HG03520 (cell line): ENCODE measurements around the gene ABHD15.
A peak's percentile ranks its signal among the peaks of the same experiment; 100 is the strongest.

Source experiments
- ATAC-seq: cut with Tn5 transposase; IDR thresholded peaks from one replicate; pipeline ENCODE4 v1.9.1; 2021; ENCODE audit warnings: mild to moderate bottlenecking, moderate library complexity; ENCODE audit not compliant: unreplicated experiment

ABHD15 gene, protein sequence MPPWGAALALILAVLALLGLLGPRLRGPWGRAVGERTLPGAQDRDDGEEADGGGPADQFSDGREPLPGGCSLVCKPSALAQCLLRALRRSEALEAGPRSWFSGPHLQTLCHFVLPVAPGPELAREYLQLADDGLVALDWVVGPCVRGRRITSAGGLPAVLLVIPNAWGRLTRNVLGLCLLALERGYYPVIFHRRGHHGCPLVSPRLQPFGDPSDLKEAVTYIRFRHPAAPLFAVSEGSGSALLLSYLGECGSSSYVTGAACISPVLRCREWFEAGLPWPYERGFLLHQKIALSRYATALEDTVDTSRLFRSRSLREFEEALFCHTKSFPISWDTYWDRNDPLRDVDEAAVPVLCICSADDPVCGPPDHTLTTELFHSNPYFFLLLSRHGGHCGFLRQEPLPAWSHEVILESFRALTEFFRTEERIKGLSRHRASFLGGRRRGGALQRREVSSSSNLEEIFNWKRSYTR

DNA sequence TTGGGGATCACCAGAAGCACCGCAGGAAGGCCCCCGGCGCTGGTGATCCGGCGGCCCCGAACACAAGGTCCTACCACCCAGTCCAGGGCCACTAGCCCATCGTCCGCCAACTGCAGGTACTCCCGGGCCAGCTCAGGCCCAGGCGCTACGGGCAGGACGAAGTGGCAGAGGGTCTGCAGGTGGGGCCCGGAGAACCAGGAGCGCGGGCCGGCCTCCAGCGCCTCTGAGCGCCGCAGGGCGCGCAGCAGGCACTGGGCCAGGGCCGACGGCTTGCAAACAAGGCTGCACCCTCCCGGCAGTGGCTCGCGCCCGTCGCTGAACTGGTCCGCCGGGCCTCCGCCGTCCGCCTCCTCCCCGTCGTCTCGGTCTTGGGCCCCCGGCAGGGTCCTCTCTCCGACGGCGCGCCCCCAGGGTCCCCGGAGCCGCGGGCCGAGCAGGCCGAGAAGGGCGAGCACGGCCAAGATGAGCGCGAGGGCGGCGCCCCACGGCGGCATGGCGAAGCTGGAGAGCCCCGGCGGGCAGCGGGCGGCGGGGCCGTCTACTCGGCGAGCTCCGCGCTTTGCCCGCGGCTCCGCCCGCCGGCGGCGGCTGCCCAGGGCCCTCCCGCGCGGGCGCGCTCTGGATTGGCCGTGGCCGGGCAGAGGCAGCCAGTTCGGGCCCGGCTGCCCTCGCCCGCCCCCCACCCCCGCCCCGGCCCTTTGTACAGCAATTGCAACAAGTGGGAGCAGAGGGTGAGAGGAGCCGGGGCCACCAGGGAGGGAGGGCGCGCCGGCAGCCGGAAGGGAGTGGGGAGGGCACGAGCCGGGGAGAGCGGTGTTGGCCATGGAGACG is at the start of gene ABHD15:
TSS of gene ABHD15 (minus strand) at position 565 of the 831 bp plus-strand sequence. CDS start at position 494, 71 bp downstream.
- ATAC-seq = no peak

DNA sequence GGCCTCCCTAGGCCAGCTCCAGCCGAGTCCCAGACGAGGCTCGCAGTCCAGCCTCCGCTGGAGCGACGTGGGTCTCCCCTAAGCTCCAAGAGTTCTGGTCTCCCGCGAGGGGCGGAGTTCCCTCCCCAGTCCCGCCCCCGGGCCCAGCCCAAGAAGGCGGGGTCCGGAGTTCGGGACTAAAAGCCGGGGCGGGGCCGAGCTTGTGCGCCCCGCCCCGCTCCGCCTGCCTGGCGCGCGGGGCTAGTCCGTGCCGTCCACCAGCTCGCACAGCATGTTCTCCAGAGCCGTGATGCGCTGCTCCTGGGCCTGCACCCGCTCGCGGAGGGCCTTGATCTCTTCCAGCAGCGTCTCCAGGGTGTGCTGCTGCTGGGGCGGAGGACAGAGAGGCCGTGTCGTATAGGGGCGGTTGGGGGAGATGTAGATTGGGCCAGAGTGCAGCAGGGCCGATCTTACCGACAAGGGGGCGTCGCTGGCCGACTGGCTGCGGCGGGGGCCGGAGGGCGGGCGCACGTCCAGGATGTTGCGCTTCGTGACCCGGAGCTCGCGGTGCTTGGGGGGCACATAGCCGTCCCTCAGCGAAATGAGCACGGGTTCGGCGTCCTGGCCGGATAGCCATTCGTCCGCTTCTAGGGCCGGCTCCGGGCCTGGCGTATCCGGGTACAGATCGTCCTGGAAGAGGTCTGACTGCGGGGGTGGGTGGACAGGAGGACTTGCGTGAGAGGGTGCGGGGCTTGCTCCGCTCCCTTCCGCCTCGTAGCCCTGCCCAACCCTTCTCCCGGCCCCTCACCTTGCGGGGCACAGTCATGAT is 48.9 kb upstream of the ABHD15 start:
- peak; percentile 57 for ATAC-seq

DNA sequence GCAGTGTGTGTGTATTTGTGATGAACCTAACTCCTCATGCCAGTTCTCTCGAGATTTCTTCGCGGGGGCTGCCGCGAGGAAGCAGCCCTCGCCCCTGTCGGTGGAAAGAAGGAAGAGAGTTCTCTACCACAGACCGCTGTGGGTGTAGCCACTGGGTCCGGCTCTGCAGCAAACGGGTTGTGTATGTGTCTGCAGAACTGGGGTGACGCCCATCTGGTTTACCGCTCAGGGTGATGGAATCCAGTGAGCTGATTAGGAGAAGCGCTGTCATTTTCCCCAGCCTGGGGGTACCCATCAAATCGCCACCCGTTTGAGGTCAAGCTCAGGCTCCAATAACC is 48.2 kb upstream of the ABHD15 start:
- no peak for ATAC-seq

DNA sequence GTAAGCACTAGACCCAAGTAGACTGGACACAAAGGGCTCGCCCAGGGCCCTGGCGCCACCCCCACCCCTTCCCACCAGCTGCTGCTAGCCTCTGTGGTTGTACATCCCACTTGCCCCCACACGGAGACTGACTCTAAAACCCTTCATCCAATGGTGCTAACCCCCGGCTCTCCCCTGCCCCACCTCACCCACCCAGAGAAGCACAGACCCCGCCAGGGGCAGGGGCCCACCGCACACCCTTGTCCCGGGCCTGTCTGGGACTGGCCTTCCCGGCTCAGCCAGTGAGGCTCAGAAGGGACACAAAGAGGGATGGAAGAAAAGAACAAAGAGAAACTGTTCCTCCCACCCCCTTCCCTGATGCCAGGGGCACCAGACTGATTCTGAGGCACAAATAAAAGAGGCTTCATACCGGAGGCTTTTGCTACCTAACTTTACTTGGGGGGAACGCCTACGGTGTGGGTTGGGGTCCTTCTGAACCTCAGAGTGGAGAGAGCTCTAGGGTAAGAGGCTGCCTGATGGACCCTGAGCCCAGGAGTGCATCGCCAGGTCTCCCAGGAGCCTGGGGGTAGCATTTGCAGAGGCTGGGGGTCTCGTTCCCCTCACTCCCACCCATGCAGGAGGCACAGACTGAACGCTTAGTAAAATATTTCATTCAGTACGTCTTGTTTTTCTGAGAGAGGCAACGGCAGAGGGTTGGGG is 47.7 kb upstream of the ABHD15 start:
- ATAC-seq = no peak

DNA sequence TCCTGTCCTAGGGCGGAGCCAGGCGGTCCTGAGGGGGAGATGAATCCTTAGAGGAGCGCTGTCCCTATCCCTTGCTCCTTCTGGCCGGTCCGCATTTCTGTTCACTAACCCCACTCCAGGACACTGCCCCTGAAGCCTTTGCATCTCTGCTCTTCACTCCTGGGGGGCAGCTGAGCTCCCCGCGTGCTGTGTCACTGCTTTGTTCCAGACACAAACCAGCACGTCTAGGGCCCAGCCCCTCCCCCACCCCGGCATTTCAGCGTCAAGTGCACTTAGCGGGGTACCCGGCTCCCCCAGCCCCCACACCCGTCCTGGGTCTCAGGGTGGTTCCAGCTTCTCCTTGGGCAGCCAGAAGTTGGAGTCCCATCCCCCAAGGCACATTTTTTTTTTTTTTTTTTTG is 47.0 kb upstream of the ABHD15 start:
- ATAC-seq = no peak

DNA sequence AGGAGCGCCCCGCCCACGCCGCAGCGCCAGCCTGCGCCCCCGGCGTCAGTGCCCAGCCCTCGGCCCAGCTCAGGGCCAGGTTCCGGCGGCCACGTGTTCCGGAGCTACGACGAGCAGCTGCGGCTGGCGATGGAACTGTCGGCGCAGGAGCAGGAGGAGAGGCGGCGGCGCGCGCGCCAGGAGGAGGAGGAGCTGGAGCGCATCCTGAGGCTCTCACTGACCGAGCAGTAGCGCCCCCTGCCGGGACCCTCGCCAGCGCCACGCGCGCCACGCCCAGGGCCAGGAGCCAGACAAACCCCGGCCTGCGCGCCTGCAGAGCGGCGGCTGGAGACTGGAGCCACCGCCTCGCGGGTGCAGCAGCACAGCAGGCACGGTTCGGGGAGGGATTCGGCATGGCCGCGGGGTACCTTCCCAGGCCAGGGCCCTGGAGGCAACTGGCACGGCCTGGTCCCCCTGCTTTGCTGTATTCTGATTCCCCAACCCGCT is 46.6 kb upstream of the ABHD15 start:
- ATAC-seq = no peak

DNA sequence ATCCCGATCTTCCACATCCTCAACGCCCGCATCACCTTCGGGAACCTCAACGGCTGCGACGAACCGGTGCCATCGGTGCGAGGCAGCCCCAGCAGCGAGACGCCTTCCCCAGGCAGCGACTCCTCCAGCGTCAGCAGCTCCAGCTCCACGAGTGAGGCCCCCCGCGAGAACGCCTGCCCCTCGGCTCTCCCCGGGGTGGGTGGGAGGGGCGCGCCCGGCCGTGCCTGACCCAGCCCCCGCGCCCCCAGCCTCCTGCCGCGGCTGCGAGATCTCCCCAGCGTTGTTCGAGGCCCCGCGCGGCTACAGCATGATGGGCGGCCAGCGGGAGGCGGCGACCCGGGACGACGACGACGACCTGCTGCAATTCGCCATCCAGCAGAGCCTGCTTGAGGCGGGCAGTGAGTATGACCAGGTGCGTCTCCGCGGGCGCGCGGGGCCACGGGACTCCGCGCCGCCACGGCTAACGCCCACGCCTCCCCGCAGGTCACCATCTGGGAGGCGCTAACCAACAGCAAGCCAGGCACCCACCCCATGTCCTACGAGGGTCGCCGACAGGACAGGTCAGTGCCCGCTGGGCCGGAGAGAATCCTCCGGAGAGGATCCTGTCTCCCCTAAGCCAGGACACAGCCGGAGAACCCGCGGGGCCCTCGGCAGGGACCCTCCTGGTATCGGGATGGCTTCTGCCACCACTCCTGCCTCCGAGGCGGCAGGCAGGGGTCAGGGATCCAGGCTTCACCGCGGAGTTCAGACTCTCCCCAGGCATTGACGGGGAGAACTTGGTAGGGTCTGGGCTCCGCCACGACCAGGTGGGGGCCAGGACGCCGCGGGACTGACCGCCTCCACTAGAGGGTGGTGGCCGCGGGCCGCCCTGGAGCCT is 45.8 kb upstream of the ABHD15 start:
- ATAC-seq = no peak

DNA sequence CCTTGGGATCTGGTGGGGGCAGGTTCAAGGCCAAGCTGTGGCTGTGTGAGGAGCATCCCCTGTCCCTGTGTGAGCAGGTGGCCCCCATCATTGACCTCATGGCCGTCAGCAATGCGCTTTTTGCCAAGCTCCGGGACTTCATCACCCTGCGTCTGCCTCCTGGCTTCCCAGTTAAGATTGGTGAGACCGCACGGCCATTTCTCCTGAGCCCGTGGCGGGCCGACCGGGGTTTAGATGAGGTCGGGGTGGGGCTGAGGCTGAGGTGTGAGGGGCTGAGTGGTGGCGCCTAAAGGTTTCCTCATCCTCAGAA is 45.2 kb upstream of the ABHD15 start:
- no peak for ATAC-seq

DNA sequence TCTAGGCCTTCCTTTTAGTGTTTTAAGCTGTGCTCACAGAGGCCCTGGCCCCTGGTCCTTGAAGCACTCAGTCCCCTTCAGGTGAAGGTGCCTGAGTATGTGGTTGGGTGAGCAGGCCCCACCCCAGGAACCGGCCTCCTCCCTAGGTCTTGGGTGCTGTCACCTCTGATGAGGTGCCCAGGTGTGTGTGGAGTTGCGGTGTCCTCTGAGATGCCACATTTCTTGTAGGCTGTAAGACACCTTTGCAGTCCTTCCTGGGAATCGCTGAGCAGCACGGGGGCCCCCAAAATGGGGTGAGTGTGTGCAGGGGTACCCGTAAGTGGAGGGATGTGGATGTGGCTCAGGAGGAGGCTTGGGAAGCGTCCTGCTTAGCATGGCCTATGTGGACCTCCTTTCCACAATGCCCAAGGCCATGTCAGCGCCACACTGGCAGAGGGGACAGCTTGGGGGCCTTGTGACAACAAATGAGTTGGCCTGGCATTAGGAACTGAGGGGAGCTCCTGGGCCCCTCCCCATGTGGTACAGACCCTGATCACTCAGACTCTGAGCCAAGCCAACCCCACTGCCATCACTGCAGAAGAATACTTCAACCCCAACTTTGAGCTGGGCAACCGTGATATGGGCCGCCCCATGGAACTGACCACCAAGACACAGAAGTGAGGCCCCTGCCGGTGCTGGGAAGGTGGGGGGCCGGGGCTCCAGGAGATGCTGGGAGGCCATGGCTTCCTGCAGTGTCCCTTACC is 44.7 kb upstream of the ABHD15 start:
- ATAC-seq = no peak

DNA sequence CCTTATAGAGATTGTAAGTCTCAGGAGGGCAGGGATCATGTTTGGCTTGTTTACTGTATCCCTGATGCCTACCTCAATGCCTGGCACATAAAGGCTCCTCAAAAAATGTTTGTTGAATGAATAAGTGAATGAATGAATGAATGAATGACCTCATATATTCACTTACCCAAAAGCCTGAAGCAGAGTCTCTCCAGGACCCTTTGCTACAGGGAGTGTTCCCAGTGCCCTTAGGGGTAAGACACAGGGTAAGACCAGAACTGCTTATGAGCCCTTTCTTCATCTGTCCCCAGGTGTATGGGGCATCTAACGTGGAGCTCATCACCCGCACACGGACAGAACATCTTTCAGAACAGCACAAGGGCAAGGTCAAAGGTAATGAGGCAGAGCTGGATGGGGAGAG is 43.6 kb upstream of the ABHD15 start:
- no peak for ATAC-seq

DNA sequence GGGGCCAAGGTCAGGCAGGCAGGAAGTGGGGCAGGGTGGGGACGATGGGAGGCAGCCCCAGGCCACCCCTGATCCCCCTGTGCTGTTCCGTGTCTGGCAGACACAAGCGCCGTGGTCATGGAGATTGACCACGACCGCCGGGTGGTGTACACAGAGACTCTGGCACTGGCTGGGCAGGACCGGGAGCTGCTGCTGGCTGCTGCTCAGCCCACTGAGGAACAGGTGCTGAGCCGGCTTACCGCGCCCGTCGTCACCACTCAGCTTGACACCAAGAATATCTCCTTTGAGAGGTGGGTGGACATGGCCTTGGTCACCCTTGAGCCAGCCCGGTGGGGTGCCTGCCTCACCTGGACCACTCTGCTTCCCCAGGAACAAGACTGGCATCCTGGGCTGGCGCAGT is 42.1 kb upstream of the ABHD15 start:
- no peak for ATAC-seq

DNA sequence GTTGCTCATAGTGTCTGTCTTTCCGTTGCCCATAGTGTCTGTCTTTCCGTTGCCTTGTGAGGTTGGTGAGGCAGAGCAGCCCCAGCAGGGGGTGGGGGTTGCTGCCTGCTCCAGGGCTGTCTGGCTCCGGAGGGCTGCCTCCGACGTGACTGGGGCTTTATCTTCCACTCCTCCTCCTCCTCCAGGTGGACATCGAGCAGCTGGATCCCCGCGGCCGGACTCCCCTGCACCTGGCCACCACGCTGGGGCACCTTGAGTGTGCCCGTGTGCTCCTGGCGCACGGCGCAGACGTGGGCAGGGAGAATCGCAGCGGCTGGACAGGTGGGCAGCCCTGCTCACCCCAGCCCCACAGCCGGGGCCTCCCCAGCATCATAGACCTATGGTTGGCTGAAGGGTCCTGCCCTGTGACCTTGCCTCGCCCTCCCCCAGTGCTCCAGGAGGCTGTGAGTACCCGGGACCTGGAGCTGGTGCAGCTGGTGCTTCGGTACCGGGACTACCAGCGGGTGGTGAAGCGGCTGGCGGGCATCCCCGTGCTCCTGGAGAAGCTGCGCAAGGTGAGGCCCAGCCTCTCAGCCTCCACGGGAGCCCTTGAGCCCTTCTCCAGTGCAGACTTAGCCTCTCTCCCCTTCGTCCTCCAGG is 40.8 kb upstream of the ABHD15 start:
- ATAC-seq = no peak

DNA sequence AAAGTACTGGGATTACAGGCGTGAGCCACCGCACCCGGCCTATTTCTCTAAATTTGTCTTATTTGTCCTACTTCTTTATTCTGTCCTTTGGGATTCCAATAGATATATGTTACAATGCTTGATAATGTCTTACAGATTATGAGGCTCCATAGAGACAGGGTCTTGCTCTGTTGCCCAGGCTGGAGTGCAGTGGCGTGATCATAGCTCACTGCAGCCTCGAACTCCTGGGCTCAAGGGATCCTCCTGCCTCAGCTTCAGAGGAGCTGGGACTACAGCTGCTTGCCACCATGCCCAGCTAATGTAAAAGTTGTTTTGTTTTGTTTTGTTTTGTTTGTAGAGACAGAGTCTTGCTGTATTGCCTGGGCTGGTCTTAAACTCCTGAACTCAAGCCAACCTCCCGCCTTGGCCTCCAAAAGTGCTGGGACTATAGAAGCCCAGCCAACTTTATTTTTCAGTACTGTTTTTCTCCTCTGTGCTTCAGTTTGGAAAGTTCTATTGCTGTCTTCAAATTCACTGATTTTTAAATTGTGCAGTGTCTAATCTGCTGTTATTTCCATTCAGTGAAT is 36.4 kb upstream of the ABHD15 start:
- no peak for ATAC-seq

DNA sequence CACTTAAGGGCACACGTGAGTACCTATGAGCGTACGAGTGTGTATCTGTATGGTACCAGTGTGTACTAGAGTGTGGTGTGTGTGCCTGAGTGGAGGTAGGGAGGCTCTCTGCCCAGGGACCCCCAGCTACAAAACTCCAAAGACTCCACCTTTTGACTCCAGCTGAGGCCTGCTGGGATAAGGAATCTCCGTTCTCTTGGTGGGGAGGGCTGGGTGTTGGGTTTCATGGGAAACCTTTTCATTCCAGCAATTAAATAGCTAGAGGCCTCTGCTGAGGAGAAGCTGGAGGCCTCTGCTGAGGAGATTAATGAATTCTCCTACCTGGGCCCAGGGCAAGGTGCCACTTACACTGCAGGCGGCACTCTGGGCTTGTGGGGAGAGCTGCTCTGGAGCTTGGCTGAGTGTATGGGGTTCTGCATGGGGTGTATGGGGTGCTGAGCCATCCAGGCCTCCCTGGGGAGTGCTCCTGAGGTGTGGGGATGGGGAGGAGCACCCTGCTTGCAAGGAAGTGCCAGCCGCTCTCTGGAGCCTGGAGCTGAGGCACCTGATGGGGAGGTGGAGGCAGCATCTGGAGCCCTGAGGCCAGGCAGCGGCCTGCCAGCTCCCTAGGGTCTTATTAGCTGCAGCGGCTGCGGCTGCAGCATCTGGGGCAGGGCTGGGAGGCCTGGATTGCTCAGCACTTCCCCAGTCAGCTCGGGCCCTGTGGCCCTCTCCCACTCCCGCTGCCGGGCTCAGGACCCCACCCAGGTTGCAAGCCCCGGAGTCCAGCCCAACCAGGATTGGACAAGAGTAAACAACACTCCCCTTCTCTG is 30.7 kb upstream of the ABHD15 start:
- no peak for ATAC-seq

DNA sequence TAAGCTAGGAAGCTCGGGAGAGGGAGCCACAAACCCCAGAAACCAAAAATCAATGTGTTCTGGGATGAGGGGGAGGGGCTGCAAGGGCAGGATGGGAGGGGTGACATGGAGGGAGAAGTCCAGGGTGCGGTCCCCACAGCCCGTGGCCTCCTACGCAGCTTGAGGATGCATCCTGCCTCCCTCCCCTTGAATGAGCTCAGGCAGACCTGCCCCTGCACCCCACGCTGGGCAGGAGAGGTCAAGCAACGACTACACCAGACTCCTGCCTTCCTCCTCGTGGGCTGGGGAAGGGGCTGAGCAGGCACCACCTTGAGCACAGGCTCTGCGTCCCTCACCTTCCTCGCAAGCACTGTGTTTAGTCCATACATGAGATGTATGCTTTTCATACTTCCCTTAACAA is 30.0 kb upstream of the ABHD15 start:
- no peak for ATAC-seq

DNA sequence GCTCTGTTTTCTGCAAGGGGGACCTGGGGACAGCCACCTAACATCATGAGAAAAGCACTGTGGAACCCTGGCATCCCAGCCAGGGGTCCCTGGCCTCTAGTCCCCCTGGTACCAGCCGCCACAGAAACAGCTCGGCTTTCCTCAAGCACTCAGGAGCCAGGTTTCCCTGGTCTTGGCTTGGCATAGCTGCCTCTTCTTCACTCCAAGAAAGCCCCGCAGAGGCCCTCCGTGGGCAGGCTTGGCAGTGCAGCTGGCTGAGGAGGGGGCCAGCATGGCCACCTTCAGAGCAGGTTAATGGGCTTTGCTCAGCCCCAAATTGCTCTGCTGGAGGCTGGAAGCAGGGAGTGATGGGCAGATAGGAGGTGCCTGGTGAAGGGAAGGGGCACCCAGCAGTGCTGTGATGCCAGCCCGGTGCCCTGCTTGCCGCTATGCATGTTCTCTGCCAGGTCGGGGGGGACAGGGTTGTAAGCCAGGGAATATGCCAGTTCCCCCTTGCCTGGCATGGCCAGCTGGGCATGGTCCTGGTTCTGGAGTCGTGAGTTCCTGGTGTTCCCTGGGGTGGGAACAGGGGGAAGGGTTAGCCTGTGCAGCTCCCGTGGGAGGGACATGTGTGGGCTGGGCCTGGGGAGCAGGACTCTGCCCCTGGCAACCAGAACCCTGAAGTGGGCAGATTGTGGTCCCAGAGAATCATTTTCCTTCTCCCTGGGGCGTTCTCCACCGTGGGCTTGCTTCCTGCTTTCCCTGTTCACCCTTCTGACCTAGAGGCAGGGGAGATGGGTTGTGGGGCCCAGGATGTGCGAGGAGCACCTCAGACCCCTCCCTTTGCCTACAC is 29.3 kb upstream of the ABHD15 start:
- no peak for ATAC-seq
